Kidney glomerular epithelial cell (primary cell): ENCODE results near the gene PCDHB4.
"Not testable (repeated sequence)": the region's sequence is repeated elsewhere in the genome, so short reads cannot be mapped to it uniquely, and the experiment has no call there.

ENCODE experiments used
- DNase-seq: peaks from one replicate; lab custom pipeline; 2025; lab: John Stamatoyannopoulos, UW

The PCDHB4 gene

DNA sequence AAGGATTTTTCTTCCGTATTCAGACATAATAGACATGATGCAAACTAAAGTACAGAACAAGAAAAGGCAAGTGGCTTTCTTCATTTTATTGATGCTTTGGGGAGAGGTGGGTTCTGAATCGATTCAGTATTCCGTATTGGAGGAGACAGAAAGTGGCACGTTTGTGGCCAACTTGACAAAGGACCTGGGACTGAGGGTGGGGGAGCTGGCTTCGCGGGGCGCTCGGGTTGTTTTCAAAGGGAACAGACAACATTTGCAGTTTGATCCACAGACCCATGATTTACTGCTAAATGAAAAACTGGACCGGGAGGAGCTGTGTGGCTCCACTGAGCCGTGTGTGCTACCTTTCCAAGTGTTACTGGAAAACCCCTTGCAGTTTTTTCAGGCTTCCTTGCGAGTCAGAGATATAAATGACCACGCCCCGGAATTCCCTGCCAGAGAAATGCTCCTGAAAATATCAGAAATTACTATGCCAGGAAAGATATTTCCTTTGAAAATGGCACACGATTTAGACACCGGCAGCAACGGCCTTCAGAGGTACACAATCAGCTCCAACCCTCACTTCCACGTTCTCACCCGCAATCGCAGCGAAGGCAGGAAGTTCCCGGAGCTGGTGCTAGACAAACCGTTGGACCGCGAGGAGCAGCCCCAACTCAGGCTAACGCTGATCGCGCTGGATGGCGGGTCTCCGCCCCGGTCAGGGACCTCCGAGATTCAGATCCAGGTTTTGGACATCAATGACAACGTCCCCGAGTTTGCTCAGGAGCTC lies 28.8 kb downstream of the PCDHB4 start:
- no peak for DNase-seq

DNA sequence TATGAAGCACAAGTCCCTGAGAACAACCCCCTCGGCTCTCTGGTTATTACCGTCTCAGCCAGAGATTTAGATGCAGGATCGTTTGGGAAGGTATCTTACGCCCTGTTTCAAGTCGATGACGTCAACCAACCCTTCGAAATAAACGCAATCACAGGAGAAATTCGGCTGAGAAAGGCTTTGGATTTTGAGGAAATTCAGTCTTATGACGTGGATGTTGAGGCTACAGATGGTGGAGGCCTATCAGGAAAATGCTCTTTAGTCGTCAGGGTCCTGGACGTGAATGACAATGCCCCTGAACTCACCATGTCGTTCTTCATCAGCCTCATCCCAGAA lies 29.3 kb downstream of the PCDHB4 start:
- no peak for DNase-seq

DNA sequence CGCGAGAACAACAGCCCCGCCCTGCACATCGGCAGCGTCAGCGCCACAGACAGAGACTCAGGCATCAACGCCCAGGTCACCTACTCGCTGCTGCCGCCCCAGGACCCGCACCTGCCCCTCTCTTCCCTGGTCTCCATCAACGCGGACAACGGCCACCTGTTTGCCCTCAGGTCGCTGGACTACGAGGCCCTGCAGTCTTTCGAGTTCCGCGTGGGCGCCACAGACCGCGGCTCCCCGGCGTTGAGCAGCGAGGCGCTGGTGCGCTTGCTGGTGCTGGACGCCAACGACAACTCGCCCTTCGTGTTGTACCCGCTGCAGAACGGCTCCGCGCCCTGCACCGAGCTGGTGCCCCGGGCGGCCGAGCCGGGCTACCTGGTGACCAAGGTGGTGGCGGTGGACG lies 30.0 kb downstream of the PCDHB4 start:
- DNase-seq, result not testable (repeated sequence)

DNA sequence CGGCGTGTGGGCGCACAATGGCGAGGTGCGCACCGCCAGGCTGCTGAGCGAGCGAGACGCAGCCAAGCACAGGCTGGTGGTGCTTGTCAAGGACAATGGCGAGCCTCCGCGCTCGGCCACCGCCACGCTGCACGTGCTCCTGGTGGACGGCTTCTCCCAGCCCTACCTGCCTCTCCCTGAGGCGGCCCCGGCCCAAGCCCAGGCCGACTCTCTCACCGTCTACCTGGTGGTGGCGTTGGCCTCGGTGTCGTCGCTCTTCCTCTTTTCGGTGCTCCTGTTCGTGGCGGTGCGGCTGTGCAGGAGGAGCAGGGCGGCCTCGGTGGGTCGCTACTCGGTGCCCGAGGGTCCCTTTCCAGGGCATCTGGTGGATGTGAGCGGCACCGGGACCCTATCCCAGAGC lies 30.5 kb downstream of the PCDHB4 start:
- not testable (repeated sequence) for DNase-seq

DNA sequence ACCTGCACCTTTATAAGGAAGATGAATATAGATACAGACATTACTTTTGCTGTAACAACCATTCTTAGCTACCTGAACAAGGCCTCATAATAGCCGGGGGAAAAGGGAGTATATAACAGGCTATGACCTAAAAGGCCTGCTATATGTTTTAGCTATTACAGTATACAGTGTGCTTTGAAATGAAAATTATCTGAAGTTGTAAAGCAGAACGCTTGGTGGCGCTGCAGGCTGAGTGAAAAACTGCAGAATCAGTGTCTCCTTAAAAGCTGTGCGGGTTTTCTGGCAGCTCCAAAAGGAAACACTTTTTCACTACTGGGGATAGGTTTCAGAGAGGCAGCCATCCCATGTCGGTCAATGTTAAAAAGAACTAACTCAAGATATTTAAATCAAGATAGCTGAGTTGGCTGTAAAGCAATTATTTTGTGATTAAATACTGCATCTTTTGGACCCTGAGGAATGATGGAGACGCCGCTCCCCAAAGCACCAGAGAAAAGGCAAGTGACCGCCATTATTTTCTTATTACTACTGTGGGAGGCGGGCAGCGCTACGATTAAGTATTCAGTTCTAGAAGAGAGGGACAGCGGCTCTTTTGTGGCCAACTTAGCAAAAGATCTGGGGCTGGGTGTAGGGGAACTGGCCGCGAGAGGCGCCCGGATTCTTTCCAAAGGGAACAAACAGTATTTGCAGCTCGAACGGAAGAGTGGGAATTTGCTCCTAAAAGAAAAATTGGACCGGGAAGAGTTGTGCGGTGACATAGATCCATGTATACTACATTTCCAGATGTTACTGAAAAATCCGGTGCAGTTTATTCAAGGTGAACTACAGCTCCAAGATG lies 34.1 kb downstream of the PCDHB4 start:
- no peak for DNase-seq

DNA sequence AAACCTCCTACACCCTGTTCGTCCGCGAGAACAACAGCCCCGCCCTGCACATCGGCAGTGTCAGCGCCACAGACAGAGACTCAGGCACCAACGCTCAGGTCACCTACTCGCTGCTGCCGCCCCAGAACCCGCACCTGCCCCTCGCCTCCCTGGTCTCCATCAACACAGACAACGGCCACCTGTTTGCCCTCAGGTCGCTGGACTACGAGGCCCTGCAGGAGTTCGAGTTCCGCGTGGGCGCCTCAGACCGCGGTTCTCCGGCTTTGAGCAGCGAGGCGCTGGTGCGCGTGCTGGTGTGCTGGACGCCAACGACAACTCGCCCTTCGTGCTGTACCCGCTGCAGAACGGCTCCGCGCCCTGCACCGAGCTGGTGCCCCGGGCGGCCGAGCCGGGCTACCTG lies 35.7 kb downstream of the PCDHB4 start:
- DNase-seq, result not testable (repeated sequence)

DNA sequence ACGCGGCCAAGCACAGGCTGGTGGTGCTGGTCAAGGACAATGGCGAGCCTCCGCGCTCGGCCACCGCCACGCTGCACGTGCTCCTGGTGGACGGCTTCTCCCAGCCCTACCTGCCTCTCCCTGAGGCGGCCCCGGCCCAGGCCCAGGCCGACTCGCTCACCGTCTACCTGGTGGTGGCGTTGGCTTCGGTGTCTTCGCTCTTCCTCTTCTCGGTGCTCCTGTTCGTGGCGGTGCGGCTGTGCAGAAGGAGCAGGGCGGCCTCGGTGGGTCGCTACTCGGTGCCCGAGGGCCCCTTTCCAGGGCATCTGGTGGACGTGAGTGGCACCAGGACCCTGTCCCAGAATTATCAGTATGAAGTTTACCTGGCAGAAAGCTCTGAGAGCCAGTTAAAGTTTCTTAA lies 36.3 kb downstream of the PCDHB4 start:
- not testable (repeated sequence) for DNase-seq

DNA sequence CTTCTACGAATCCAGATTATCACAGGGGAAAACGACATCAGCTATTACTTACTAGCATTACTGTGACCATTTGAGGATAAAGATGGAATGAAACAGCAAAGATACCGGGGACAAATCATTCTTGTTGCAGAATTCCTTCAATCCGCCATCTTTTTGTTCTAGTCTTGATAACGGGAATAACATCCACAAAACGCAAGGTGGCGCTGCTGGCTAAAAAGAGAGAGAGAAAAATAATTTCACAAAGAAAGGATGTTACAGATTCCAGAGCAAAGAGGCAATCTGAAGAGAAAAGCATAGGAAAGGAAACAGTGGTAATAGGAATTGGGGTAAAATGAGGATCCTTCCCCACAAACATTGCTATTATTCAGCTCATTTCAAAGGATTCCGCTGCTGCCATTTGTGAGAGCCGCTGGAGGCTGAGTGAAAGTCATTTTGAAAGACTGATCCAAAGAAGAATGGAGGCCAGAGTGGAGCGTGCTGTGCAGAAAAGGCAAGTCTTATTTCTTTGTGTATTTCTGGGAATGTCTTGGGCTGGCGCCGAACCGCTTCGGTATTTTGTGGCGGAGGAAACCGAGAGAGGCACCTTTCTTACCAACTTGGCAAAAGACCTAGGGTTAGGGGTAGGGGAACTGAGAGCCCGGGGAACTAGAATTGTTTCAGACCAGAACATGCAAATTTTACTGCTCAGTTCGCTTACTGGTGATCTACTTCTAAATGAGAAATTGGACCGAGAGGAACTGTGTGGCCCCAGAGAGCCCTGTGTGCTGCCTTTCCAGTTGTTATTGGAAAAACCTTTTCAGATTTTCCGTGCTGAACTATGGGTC lies 51.0 kb downstream of the PCDHB4 start, which contains the start of gene PCDHB7:
Gene PCDHB7 (plus strand): TSS at position 264 of the 824 bp plus-strand sequence. CDS start 192 bp downstream, at position 456.
- DNase-seq, result peak; percentile 22

DNA sequence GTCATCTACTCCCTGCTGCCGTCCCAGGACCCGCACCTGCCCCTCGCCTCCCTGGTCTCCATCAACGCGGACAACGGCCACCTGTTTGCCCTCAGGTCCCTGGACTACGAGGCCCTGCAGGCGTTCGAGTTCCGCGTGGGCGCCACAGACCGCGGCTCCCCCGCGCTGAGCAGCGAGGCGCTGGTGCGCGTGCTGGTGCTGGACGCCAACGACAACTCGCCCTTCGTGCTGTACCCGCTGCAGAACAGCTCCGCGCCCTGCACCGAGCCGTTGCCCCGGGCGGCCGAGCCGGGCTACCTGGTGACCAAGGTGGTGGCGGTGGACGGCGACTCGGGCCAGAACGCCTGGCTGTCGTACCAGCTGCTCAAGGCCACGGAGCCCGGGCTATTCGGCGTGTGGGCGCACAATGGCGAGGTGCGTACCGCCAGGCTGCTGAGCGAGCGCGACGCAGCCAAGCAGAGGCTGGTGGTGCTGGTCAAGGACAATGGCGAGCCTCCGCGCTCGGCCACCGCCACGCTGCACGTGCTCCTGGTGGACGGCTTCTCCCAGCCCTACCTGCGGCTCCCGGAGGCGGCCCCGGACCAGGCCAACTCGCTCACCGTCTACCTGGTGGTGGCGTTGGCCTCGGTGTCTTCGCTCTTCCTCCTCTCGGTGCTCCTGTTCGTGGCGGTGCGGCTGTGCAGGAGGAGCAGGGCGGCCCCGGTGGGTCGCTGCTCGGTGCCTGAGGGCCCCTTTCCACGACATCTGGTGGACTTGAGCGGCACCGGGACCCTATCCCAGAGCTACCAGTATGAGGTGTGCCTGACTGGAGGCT lies 52.9 kb downstream of the PCDHB4 start:
- not testable (repeated sequence) for DNase-seq
